Effector CD4-positive, alpha-beta T cell (primary cell): ENCODE data around the gene TUBB3.
"Not testable (repeated sequence)": the region's sequence is repeated elsewhere in the genome, so short reads cannot be mapped to it uniquely, and the experiment has no call there.

ENCODE experiments used
- DNase-seq: peaks from one replicate; pipeline ENCODE4 v3.0.0-alpha.2; 2020

Gene TUBB3

GRCh38 chr16:89918453-89919347, 4.4 kb upstream of the TUBB3 start, which contains the start of gene MC1R:
TSS of gene MC1R (plus strand) at chr16:89918862. CDS start at chr16:89919259, 397 bp downstream.
- DNase-seq, result no peak

GRCh38 chr16:89919535-89920406, 3.4 kb upstream of the TUBB3 start:
- DNase-seq, result no peak

GRCh38 chr16:89920723-89921122, 2.4 kb upstream of the TUBB3 start:
- DNase-seq, result no peak

- DNase-seq, result no peak
These were observed 1.9 kb upstream of the TUBB3 start for GRCh38 chr16:89921131-89921701.

GRCh38 chr16:89921702-89922476, 1.3 kb upstream of the TUBB3 start:
- DNase-seq, result no peak

GRCh38 chr16:89922477-89922883, 662 bp upstream of the TUBB3 start:
- no peak for DNase-seq

GRCh38 chr16:89923640-89924296, 626 bp downstream of the TUBB3 start:
- DNase-seq, result no peak

- peak; percentile 21 for DNase-seq
These were observed 1.3 kb downstream of the TUBB3 start for GRCh38 chr16:89924297-89924924.

GRCh38 chr16:89924925-89925307, 1.8 kb downstream of the TUBB3 start:
- DNase-seq, result no peak

GRCh38 chr16:89925596-89926079, 2.5 kb downstream of the TUBB3 start:
- DNase-seq, result no peak

GRCh38 chr16:89931305-89931896, 8.3 kb downstream of the TUBB3 start:
- DNase-seq, result no peak

GRCh38 chr16:89931964-89932363, 8.8 kb downstream of the TUBB3 start:
- DNase-seq, result no peak

- not testable (repeated sequence) for DNase-seq
These were observed 10.9 kb downstream of the TUBB3 start for GRCh38 chr16:89934019-89934418.

- no peak for DNase-seq
These were observed 11.7 kb downstream of the TUBB3 start for GRCh38 chr16:89934611-89935553.

- not testable (repeated sequence) for DNase-seq
These were observed 12.5 kb downstream of the TUBB3 start for GRCh38 chr16:89935620-89936019.

GRCh38 chr16:89936034-89936433, 12.9 kb downstream of the TUBB3 start:
- DNase-seq, result no peak

GRCh38 chr16:89936508-89936907, 13.4 kb downstream of the TUBB3 start:
- no peak for DNase-seq

GRCh38 chr16:89936981-89937380, 13.8 kb downstream of the TUBB3 start:
- DNase-seq, result no peak

- no peak for DNase-seq
These were observed 15.2 kb downstream of the TUBB3 start for GRCh38 chr16:89938175-89938885.
